K562 (cell line): ENCODE measurements around the gene TFE3. TPM values are rescaled to one million over a fixed set of nuclear protein-coding genes. Genes with fewer than 3 reads are reported as not detected.

ENCODE experiments used
- ATAC-seq: fragments of 200-7000 bp; cut with Tn5 transposase; 3 replicates; pipeline ENCODE4 v1.9.1; 2020; ENCODE audit warnings: moderate library complexity
- BruUV-seq: library from RNA; stranded (reverse); fragments of 400-500 nt; replicated peaks from 2 replicates; lab custom pipeline; 2021; lab: Mats Ljungman, UMichigan
- CTCF ChIA-PET: fragments of 300-600 bp; formaldehyde crosslinking; extraction: SDS; loops from one replicate; lab custom pipeline; 2021; ENCODE audit warnings: low intra/inter-chr PET ratio; lab: Yijun Ruan, JAX
- POLR2A ChIA-PET: fragments of 300-600, 350-650 bp; sonication (Branson Sonifier 250); formaldehyde crosslinking; extraction: SDS; loops from one replicate; lab custom pipeline; 2021; ENCODE audit warnings: antibody characterized with exemption, inconsistent platforms; lab: Yijun Ruan, JAX
- DNase-seq, 4 experiments: peaks; one replicate each; pipeline versions ENCODE4 v3.0.0 to v3.0.0-alpha.2; 2011 to 2018; ENCODE audit warnings: low spot score in 3 of 4, mixed read lengths in 3 of 4; ENCODE audit errors: extremely low read depth in 1 of 4
- FAIRE-seq: peaks from 2 replicates; lab custom pipeline; 2011; peaks lifted over from hg19 to GRCh38; lab: Jason Lieb, UNC
- H2AFZ ChIP-seq: 2 replicates; pipeline ENCODE4 v1.6.0; 2011; ENCODE audit warnings: low read depth, low read length, control low read depth, inconsistent platforms
- H3K27ac ChIP-seq: fragments of 200-600 bp; 3 replicates; pipeline ENCODE4 v1.8.0; 2011; ENCODE audit warnings: low read depth, mild to moderate bottlenecking, control low read depth, inconsistent platforms, low read length, moderate library complexity, mixed read lengths; ENCODE audit errors: extremely low read depth
- H3K27me3 ChIP-seq, 2 experiments: fragments of 300-600 bp in 1 of 2; 2 replicates in 1 of 2; 3 replicates in 1 of 2; pipeline versions ENCODE4 v1.6.0 to v1.8.0; 2011; ENCODE audit warnings: inconsistent platforms in 2 of 2, low read length in 2 of 2, mild to moderate bottlenecking in 1 of 2, mixed read lengths in 1 of 2, moderate library complexity in 1 of 2; ENCODE audit not compliant: control insufficient read depth in 2 of 2, insufficient read depth in 2 of 2
- H3K36me3 ChIP-seq: fragments of 300-600 bp; 3 replicates; pipeline ENCODE4 v1.8.0; 2011; ENCODE audit warnings: mild to moderate bottlenecking, low read length, inconsistent platforms; ENCODE audit not compliant: control insufficient read depth, insufficient read depth
- H3K4me1 ChIP-seq, 2 experiments: fragments of 200-600 bp in 1 of 2; replicated peaks in 1 of 2; 2 replicates in 1 of 2; 3 replicates in 1 of 2; pipeline versions ENCODE4 v1.5.1 to v1.8.0; 2011; ENCODE audit warnings: inconsistent platforms in 2 of 2, low read length in 2 of 2, mild to moderate bottlenecking in 1 of 2, mixed read lengths in 1 of 2, moderate library complexity in 1 of 2; ENCODE audit not compliant: control insufficient read depth in 2 of 2, insufficient read depth in 2 of 2
- H3K4me2 ChIP-seq: 2 replicates; pipeline ENCODE4 v1.6.1; 2011; ENCODE audit warnings: low read length, control low read depth, inconsistent platforms, mixed read lengths; ENCODE audit not compliant: insufficient read depth
- H3K4me3 ChIP-seq: fragments of 200-600 bp; sonication (generic), shearing (Covaris generic); 2 replicates; pipeline ENCODE4 v1.5.1; 2016; ENCODE audit warnings: control low read depth, inconsistent platforms
- H3K79me2 ChIP-seq: fragments of 200-600 bp; 3 replicates; pipeline ENCODE4 v1.8.0; 2011; ENCODE audit warnings: low read length, inconsistent platforms; ENCODE audit not compliant: control insufficient read depth, insufficient read depth
- H3K9ac ChIP-seq, 2 experiments: 2 replicates each; pipeline versions ENCODE4 v1.6.0 to v1.6.1; 2011; ENCODE audit warnings: low read depth in 2 of 2, low read length in 2 of 2, control low read depth in 1 of 2, inconsistent platforms in 1 of 2, mild to moderate bottlenecking in 1 of 2, mixed read lengths in 1 of 2; ENCODE audit not compliant: insufficient read depth in 1 of 2
- H3K9me1 ChIP-seq: one replicate; pipeline ENCODE4 v1.6.0; 2011; ENCODE audit warnings: inconsistent platforms, mild to moderate bottlenecking, low read length, moderate library complexity; ENCODE audit not compliant: control insufficient read depth, insufficient read depth
- H3K9me3 ChIP-seq: replicated peaks from 2 replicates; pipeline ENCODE4 v1.5.1; 2011; ENCODE audit warnings: low read depth, low read length, inconsistent platforms; ENCODE audit not compliant: control insufficient read depth, insufficient read depth
- H4K20me1 ChIP-seq: replicated peaks from 2 replicates; pipeline ENCODE4 v1.6.1; 2011; ENCODE audit warnings: low read length, inconsistent platforms, mixed read lengths; ENCODE audit not compliant: control insufficient read depth, insufficient read depth
- CHD2 ChIP-seq: IDR thresholded peaks from 2 replicates; pipeline ENCODE4 v1.6.1; 2011; ENCODE audit warnings: low read depth, low read length
- EP400 ChIP-seq: fragments of 450-650 bp; IDR thresholded peaks from 2 replicates; pipeline ENCODE4 v1.6.1; 2017; ENCODE audit warnings: antibody characterized with exemption, mild to moderate bottlenecking, moderate library complexity
- IRF2 ChIP-seq: sonication (generic); formaldehyde crosslinking; IDR thresholded peaks from 2 replicates; pipeline ENCODE4 v1.8.1; 2022; ENCODE audit warnings: mild to moderate bottlenecking, missing genetic modification reagents
- MYBL2 ChIP-seq, 2 experiments: fragments of 450-650 bp in 1 of 2; sonication (generic) in 1 of 2; formaldehyde crosslinking in 1 of 2; IDR thresholded peaks; 2 replicates each; pipeline versions ENCODE4 v1.6.1 to v1.8.1; 2017 to 2022; ENCODE audit warnings: borderline replicate concordance in 1 of 2, inconsistent platforms in 1 of 2, low read depth in 1 of 2, mild to moderate bottlenecking in 1 of 2, missing genetic modification reagents in 1 of 2, moderate library complexity in 1 of 2
- RBM22 ChIP-seq: fragments of 200-400 bp; formaldehyde crosslinking; IDR thresholded peaks from 2 replicates; pipeline ENCODE4 v1.6.1; 2018; ENCODE audit warnings: low read length, low read depth; ENCODE audit not compliant: poor library complexity, severe bottlenecking
- RFX5 ChIP-seq: IDR thresholded peaks from 2 replicates; pipeline ENCODE4 v1.6.1; 2011; ENCODE audit warnings: low read depth, mild to moderate bottlenecking, improper control_type of control experiment, low read length
- ZNF431 ChIP-seq: sonication (generic); formaldehyde crosslinking; IDR thresholded peaks from 2 replicates; pipeline ENCODE4 v1.8.0; 2022; ENCODE audit warnings: mild to moderate bottlenecking, missing genetic modification reagents
- WGBS: fragments of 100-300 bp; shearing (Covaris generic); methylation state at CpG from one replicate; pipeline ENCODE4 v1.1.6; 2016; ENCODE audit warnings: low coverage, mixed read lengths; ENCODE audit not compliant: insufficient coverage; ENCODE audit errors: missing lambda C conversion rate; 5-methylcytosine and 5-hydroxymethylcytosine counted together
- in situ Hi-C: fragments of 300-500 bp; cut with MboI; formaldehyde crosslinking; loops from 4 replicates; pipeline ENCODE4 v1.15.0; 2018; ENCODE audit warnings: inconsistent platforms, mixed read lengths
- intact Hi-C: fragments of 100-400 bp; cut with micrococcal nuclease; formaldehyde crosslinking; loops from 2 replicates; pipeline ENCODE4 v1.14.2; 2022
- polyA plus RNA-seq, 8 experiments: library from polyadenylated mRNA; depleted of rRNA in 4 of 8; stranded (reverse) in 5 of 8; unstranded in 3 of 8; fragments of >200 nt; fragmentation: Nextera tagmentation in 2 of 8; fragmentation: Illumina TruSeq in 1 of 8; extraction: Ambion mirVana in 2 of 8; extraction: Trizol in 1 of 8; gene quantifications; 2 replicates each; pipeline versions ENCODE4 v1.2.1 to v1.2.3, GENCODE V29; 2011 to 2014; ENCODE audit warnings: inconsistent platforms in 1 of 8, missing spikeins in 1 of 8
- total RNA-seq, 7 experiments: library from RNA; depleted of rRNA in 6 of 7; stranded (reverse); fragments of >200 nt in 6 of 7; fragmentation: Illumina TruSeq in 2 of 7; extraction: Trizol in 2 of 7; gene quantifications; 2 replicates each; pipeline versions ENCODE4 v1.2.1 to v1.2.3, GENCODE V29; 2011 to 2021; ENCODE audit warnings: low replicate concordance in 1 of 7
- TF ChIP-seq, protein P1 (sequence below): sonication (generic); formaldehyde crosslinking; IDR thresholded peaks from 2 replicates; pipeline ENCODE4 v1.8.0; 2022; ENCODE audit warnings: missing genetic modification reagents, mild to moderate bottlenecking, borderline replicate concordance
- TF ChIP-seq, protein P2 (sequence below): IDR thresholded peaks from 2 replicates; pipeline ENCODE4 v1.6.1; 2014; ENCODE audit warnings: antibody characterized with exemption
- TF ChIP-seq, protein P3 (sequence below): fragments of 450-650 bp; IDR thresholded peaks from 2 replicates; pipeline ENCODE4 v1.6.1; 2016; ENCODE audit warnings: low read depth, mild to moderate bottlenecking, moderate library complexity
- TF ChIP-seq, protein P4 (sequence below): fragments of 450-650 bp; formaldehyde crosslinking; IDR thresholded peaks from 2 replicates; pipeline ENCODE4 v1.4.0; 2020; ENCODE audit warnings: mild to moderate bottlenecking, moderate library complexity

The TFE3 gene
- total and polyA plus RNA-seq, 9 of the 15 experiments (the other 6 are each of a cell fraction or from before 2014, with no cell fraction given): 1.9 to 20.3 (median 11.9) TPM

DNA sequence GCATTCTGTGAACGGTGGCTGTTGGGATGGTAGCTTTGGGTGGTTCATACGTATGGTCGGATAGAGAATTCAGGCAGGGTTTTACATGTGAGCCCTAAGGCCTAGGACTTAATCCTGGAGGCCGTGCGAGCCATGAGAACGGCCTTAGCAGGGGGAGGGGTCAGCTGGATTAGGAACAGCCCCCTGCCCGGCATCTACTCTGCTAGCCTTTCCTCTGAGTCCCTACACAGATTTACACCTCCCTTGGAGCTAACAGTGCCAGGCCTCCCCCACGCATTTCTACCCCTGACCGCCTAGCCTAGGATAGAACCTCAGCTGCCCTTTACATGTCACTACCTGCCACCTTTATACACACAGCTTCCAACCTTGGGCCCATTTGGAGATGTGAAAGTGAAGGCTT lies 23.5 kb upstream of the TFE3 start:
- no peak for TF ChIP-seq MYBL2 (IDR thresholded peaks at IDR 0.05; ENCODE audit: low read depth)
- no peak for TF ChIP-seq MYBL2 (CRISPR knock-in tag; IDR thresholded peaks at IDR 0.05; ENCODE audit: borderline replicate concordance)
- no peak for TF ChIP-seq EP400
- no peak for TF ChIP-seq ZNF431
- TF ChIP-seq, protein P1, sequence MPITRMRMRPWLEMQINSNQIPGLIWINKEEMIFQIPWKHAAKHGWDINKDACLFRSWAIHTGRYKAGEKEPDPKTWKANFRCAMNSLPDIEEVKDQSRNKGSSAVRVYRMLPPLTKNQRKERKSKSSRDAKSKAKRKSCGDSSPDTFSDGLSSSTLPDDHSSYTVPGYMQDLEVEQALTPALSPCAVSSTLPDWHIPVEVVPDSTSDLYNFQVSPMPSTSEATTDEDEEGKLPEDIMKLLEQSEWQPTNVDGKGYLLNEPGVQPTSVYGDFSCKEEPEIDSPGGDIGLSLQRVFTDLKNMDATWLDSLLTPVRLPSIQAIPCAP (CRISPR knock-in tag): no peak
- no peak for TF ChIP-seq IRF2 (CRISPR knock-in tag)
- no peak for TF ChIP-seq RFX5
- TF ChIP-seq, protein P2, sequence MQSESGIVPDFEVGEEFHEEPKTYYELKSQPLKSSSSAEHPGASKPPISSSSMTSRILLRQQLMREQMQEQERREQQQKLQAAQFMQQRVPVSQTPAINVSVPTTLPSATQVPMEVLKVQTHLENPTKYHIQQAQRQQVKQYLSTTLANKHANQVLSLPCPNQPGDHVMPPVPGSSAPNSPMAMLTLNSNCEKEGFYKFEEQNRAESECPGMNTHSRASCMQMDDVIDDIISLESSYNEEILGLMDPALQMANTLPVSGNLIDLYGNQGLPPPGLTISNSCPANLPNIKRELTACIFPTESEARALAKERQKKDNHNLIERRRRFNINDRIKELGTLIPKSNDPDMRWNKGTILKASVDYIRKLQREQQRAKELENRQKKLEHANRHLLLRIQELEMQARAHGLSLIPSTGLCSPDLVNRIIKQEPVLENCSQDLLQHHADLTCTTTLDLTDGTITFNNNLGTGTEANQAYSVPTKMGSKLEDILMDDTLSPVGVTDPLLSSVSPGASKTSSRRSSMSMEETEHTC: no peak
- TF ChIP-seq, protein P3, sequence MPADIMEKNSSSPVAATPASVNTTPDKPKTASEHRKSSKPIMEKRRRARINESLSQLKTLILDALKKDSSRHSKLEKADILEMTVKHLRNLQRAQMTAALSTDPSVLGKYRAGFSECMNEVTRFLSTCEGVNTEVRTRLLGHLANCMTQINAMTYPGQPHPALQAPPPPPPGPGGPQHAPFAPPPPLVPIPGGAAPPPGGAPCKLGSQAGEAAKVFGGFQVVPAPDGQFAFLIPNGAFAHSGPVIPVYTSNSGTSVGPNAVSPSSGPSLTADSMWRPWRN: no peak
- no peak for TF ChIP-seq CHD2
- TF ChIP-seq RBM22: no peak
- TF ChIP-seq, protein P4, sequence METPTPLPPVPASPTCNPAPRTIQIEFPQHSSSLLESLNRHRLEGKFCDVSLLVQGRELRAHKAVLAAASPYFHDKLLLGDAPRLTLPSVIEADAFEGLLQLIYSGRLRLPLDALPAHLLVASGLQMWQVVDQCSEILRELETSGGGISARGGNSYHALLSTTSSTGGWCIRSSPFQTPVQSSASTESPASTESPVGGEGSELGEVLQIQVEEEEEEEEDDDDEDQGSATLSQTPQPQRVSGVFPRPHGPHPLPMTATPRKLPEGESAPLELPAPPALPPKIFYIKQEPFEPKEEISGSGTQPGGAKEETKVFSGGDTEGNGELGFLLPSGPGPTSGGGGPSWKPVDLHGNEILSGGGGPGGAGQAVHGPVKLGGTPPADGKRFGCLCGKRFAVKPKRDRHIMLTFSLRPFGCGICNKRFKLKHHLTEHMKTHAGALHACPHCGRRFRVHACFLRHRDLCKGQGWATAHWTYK (CRISPR knock-in tag): no peak
- TF ChIP-seq, all 486 proteins: peak for 0
- DNase-seq (no peak), FAIRE-seq (no peak), ATAC-seq (no peak)
- BruUV-seq: no TSS peak
- in situ Hi-C loops: no loop called here
- Histone ChIP-seq H3K27ac (no peak overlapping the region), H3K9me3 (no peaks in the 10 kb centered on the region), H2AFZ (no peak overlapping the region), H3K27me3 (no peaks in the 10 kb centered on the region), H3K4me3 (no peak overlapping the region), H3K9me1 (no peaks in the 10 kb centered on the region), H4K20me1 (no peaks in the 10 kb centered on the region), H3K79me2 (no peaks in the 10 kb centered on the region), H3K4me1 (peaks cover 0 to 30% of the 10 kb centered on the region in 2 experiments; a peak in 3 of 5 replicates), H3K36me3 (no peaks in the 10 kb centered on the region), H3K9ac (no peak overlapping the region), H3K4me2 (no peak overlapping the region)
- ChIA-PET POLR2A (interaction anchor here (1.2 kb wide), 1 partner anchor 11 kb away, joined by 4 read pairs; no protein-coding TSS in a partner anchor), CTCF (no interaction called here)
- intact Hi-C loops: no loop called here
- WGBS: 75% methylated on average over 8 of the region's 9 CpGs
